ENCODE data around the gene DSC2. TPM values are rescaled to one million over a fixed set of nuclear protein-coding genes. Genes with fewer than 3 reads are reported as not detected.
"Not testable (repeated sequence)": the region's sequence is repeated elsewhere in the genome, so short reads cannot be mapped to it uniquely, and the experiment has no call there.

Gene DSC2
- 1.3 and 1.6 TPM in 2 replicates for total RNA-seq (2014; rRNA removed; shearing (Covaris generic))

DNA sequence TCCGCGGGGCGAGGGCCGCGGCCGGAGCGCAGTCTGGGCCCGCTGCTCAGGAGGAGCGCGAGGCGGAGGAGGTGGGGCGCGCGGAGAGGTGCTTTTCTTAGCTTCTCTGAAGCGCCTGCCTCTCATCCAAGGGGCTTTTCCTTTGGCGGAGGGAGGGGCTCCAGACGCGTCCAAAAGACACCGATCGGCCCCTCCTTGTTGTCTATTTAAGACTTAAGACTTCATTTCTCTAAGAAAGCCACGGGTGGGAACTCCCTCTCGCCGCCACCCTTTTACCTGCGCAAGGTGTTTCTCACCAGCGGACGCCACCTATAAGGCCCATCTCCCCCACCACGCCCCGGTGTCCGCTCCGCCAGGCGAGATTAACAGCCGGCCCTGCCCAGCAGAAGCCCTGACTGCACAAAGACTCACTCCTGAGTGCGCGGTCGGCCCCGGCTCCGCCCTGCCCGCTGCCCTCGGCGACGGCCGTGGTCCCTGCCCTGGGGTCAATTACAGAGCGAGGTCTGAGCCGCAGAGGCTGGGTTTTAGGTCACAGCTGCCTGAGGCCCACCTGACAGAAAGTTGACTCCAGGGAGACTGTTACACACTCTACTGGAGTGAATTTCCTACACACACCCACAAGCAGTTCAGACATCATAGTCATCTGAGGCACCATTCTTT is at the start of gene DSC2:
Gene DSC2, minus strand, starts transcription at position 397 of the 660 bp plus-strand sequence. CDS start 450 bp downstream, outside the sequence.
- Histone ChIP-seq H3K4me3 (peak within 1 kb of the TSS; percentile 42), H3K4me1 (replicated peaks) (no peaks in the 10 kb centered on the region), H3K9me3 (replicated peaks) (no peaks in the 10 kb centered on the region), H3K27me3 (replicated peaks) (peaks cover 14% of the 10 kb centered on the region), H3K27ac (no peak within 1 kb of the TSS), H3K36me3 (no peaks in the 10 kb centered on the region)
- peak in 1 of 2 experiments; percentile 5 for DNase-seq (ENCODE audit: low read depth in 1 of 2, low spot score in 2 of 2)

DNA sequence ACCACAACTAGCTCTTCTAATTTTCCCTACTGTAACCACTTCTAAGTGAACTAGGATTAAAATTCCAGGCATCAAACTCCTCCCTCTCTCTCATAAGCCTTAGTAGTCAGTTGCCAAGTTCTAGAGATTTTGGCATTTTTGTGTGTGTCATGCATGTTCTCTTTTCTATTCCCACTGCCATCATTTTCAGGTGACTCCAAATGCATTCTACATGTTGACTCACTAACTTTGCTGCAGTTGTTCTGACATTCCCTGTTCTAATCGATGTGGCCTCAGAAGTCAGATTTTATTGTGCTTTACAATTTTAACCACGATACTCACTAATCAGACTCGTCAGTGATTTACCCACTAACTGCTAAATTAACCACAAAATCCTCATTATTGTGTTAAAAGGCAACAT is 47.1 kb upstream of the DSC2 start:
- DNase-seq (ENCODE audit: low read depth in 1 of 2, low spot score in 2 of 2) = no peak
- Histone ChIP-seq H3K4me3 (no peak overlapping the region), H3K36me3 (no peaks in the 10 kb centered on the region), H3K4me1 (replicated peaks) (no peaks in the 10 kb centered on the region), H3K27ac (no peak overlapping the region), H3K27me3 (replicated peaks) (no peaks in the 10 kb centered on the region), H3K9me3 (replicated peaks) (no peaks in the 10 kb centered on the region)

DNA sequence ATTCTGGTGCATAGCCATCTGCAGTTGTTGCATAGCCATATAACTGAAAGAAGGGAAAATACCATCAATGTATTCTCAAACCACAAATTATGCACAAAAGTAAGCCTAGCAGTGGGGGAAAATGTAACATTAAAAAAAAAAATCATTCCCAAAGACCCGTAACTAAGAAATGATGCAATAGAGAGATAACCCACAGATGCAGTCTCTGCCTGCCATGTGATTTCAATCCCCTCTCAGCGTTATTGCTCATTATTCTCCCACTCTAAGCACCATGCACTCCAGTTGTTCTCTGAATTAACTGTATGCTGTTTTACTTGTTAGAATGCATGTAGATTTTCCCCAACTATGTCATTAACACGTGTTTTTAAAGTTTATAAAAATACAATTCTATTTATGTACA is 46.4 kb upstream of the DSC2 start:
- no peak overlapping the region for H3K27ac ChIP-seq
- no peaks in the 10 kb centered on the region for H3K36me3 ChIP-seq
- H3K4me3 ChIP-seq = no peak overlapping the region
- H3K27me3 ChIP-seq (replicated peaks) = no peaks in the 10 kb centered on the region
- no peak for DNase-seq (ENCODE audit: low read depth in 1 of 2, low spot score in 2 of 2)
- H3K4me1 ChIP-seq (replicated peaks) = no peaks in the 10 kb centered on the region
- no peaks in the 10 kb centered on the region for H3K9me3 ChIP-seq (replicated peaks)

- Histone ChIP-seq H3K36me3 (no peaks in the 10 kb centered on the region), H3K27ac (no peak overlapping the region), H3K9me3 (replicated peaks) (no peaks in the 10 kb centered on the region), H3K4me1 (replicated peaks) (no peaks in the 10 kb centered on the region), H3K27me3 (replicated peaks) (no peaks in the 10 kb centered on the region), H3K4me3 (no peak overlapping the region)
- DNase-seq (ENCODE audit: low read depth in 1 of 2, low spot score in 2 of 2) = no peak
Measured at GRCh38 chr18:31146809-31147208, 44.6 kb upstream of the DSC2 start.

DNA sequence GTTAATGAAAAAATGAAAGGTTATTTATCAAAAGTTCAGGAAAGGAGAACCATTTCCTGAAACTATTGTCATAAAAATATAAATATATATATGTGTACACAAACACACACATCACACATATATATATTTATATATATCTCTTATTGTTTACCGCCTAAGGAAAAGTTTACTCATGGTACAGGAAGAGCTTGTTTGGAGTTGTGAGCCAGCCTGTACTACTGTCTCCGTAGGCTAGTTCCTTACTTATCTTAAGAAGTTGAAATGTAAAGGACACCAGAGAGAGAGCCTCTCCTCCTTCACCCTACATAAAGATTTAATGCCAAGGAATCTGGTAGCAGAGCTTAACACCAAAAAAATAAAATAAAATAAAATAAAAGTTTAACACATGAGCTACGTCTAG is 40.8 kb upstream of the DSC2 start:
- Histone ChIP-seq H3K27me3 (replicated peaks) (no peaks in the 10 kb centered on the region), H3K36me3 (no peaks in the 10 kb centered on the region), H3K4me3 (no peak overlapping the region), H3K4me1 (replicated peaks) (no peaks in the 10 kb centered on the region), H3K9me3 (replicated peaks) (no peaks in the 10 kb centered on the region), H3K27ac (no peak overlapping the region)
- no peak for DNase-seq (ENCODE audit: low read depth in 1 of 2, low spot score in 2 of 2)

- no peak overlapping the region for H3K4me3 ChIP-seq
- no peaks in the 10 kb centered on the region for H3K27me3 ChIP-seq (replicated peaks)
- H3K36me3 ChIP-seq = no peaks in the 10 kb centered on the region
- no peaks in the 10 kb centered on the region for H3K4me1 ChIP-seq (replicated peaks)
- no peaks in the 10 kb centered on the region for H3K9me3 ChIP-seq (replicated peaks)
- no peak overlapping the region for H3K27ac ChIP-seq
- DNase-seq (ENCODE audit: low read depth in 1 of 2, low spot score in 2 of 2) = no peak
Measured at GRCh38 chr18:31138709-31139108, 36.5 kb upstream of the DSC2 start.

- Histone ChIP-seq H3K9me3 (replicated peaks) (no peaks in the 10 kb centered on the region), H3K4me1 (replicated peaks) (no peaks in the 10 kb centered on the region), H3K27ac (no peak overlapping the region), H3K4me3 (no peak overlapping the region), H3K36me3 (no peaks in the 10 kb centered on the region), H3K27me3 (replicated peaks) (no peaks in the 10 kb centered on the region)
- no peak for DNase-seq (ENCODE audit: low read depth in 1 of 2, low spot score in 2 of 2)
Measured at GRCh38 chr18:31134988-31135529, 32.8 kb upstream of the DSC2 start.

- Histone ChIP-seq H3K4me1 (replicated peaks) (no peaks in the 10 kb centered on the region), H3K9me3 (replicated peaks) (no peaks in the 10 kb centered on the region), H3K27ac (no peak overlapping the region), H3K27me3 (replicated peaks) (no peaks in the 10 kb centered on the region), H3K4me3 (no peak overlapping the region), H3K36me3 (no peaks in the 10 kb centered on the region)
- DNase-seq (ENCODE audit: low read depth in 1 of 2, low spot score in 2 of 2) = no peak
Measured at GRCh38 chr18:31129398-31130115, 27.3 kb upstream of the DSC2 start.

GRCh38 chr18:31125878-31126277 is 23.7 kb upstream of the DSC2 start:
- H3K9me3 ChIP-seq (replicated peaks) = no peaks in the 10 kb centered on the region
- DNase-seq (ENCODE audit: low read depth in 1 of 2, low spot score in 2 of 2) = no peak
- no peak overlapping the region for H3K27ac ChIP-seq
- H3K4me3 ChIP-seq = no peak overlapping the region
- no peaks in the 10 kb centered on the region for H3K4me1 ChIP-seq (replicated peaks)
- H3K36me3 ChIP-seq = no peaks in the 10 kb centered on the region
- H3K27me3 ChIP-seq (replicated peaks) = no peaks in the 10 kb centered on the region

DNA sequence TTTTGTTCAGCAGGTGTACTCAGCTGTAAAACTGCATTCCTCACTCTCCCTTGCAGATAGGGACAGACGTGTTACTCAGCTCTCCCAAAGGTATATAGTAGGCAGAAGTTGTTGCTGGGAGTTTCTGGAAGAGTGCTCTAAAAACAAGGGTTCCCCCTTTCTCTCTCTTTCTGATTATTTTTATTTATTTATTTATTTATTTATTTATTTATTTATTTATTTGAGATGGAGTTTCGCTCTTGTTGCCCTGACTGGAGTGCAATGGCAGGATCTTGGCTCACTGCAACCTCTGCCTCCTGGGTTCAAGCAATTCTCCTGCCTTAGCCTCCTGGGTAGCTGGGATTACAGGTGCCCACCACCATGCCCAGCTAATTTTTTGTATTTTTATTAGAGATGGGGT is 20.9 kb upstream of the DSC2 start:
- DNase-seq (ENCODE audit: low read depth in 1 of 2, low spot score in 2 of 2); H3K4me3 ChIP-seq; H3K9me3 ChIP-seq (replicated peaks); H3K4me1 ChIP-seq (replicated peaks); H3K27ac ChIP-seq; H3K36me3 ChIP-seq; H3K27me3 ChIP-seq (replicated peaks): not testable (repeated sequence)

GRCh38 chr18:31120594-31120993 is 18.4 kb upstream of the DSC2 start:
- Histone ChIP-seq H3K9me3 (replicated peaks) (no peaks in the 10 kb centered on the region), H3K4me1 (replicated peaks) (no peaks in the 10 kb centered on the region), H3K27me3 (replicated peaks) (no peaks in the 10 kb centered on the region), H3K36me3 (no peaks in the 10 kb centered on the region), H3K27ac (no peak overlapping the region), H3K4me3 (no peak overlapping the region)
- DNase-seq (ENCODE audit: low read depth in 1 of 2, low spot score in 2 of 2) = no peak

GRCh38 chr18:31116853-31117595 is 14.8 kb upstream of the DSC2 start:
- H3K4me3 ChIP-seq = no peak overlapping the region
- H3K9me3 ChIP-seq (replicated peaks) = no peaks in the 10 kb centered on the region
- no peaks in the 10 kb centered on the region for H3K4me1 ChIP-seq (replicated peaks)
- H3K27me3 ChIP-seq (replicated peaks) = no peaks in the 10 kb centered on the region
- no peak overlapping the region for H3K27ac ChIP-seq
- H3K36me3 ChIP-seq = no peaks in the 10 kb centered on the region
- no peak for DNase-seq (ENCODE audit: low read depth in 1 of 2, low spot score in 2 of 2)

- H3K9me3 ChIP-seq (replicated peaks) = no peaks in the 10 kb centered on the region
- no peaks in the 10 kb centered on the region for H3K4me1 ChIP-seq (replicated peaks)
- no peak overlapping the region for H3K27ac ChIP-seq
- H3K36me3 ChIP-seq = no peaks in the 10 kb centered on the region
- no peak overlapping the region for H3K4me3 ChIP-seq
- no peaks in the 10 kb centered on the region for H3K27me3 ChIP-seq (replicated peaks)
- no peak for DNase-seq (ENCODE audit: low read depth in 1 of 2, low spot score in 2 of 2)
Measured at GRCh38 chr18:31112804-31113203, 10.6 kb upstream of the DSC2 start.

- H3K27ac ChIP-seq = no peak overlapping the region
- no peak for DNase-seq (ENCODE audit: low read depth in 1 of 2, low spot score in 2 of 2)
- H3K27me3 ChIP-seq (replicated peaks) = peaks cover 14% of the 10 kb centered on the region
- H3K9me3 ChIP-seq (replicated peaks) = no peaks in the 10 kb centered on the region
- H3K4me3 ChIP-seq = no peak overlapping the region
- H3K36me3 ChIP-seq = no peaks in the 10 kb centered on the region
- H3K4me1 ChIP-seq (replicated peaks) = no peaks in the 10 kb centered on the region
Measured at GRCh38 chr18:31105733-31106132, 3.5 kb upstream of the DSC2 start.
